GM21619 (cell line): ENCODE data around the gene RPS19BP1.

Source experiments
- ATAC-seq: cut with Tn5 transposase; IDR thresholded peaks from one replicate; pipeline ENCODE4 v1.9.1; 2021; ENCODE audit not compliant: unreplicated experiment

RPS19BP1 gene

GRCh38 chr22:39559456-39560105 is 27.0 kb upstream of the RPS19BP1 start:
- ATAC-seq: no peak

GRCh38 chr22:39558950-39559349 is 26.4 kb upstream of the RPS19BP1 start:
- ATAC-seq: no peak

GRCh38 chr22:39558254-39558727 is 25.7 kb upstream of the RPS19BP1 start:
- no peak for ATAC-seq

- ATAC-seq: no peak
Measured at GRCh38 chr22:39556970-39557841, 24.7 kb upstream of the RPS19BP1 start.

- no peak for ATAC-seq
Measured at GRCh38 chr22:39554151-39554550, 21.6 kb upstream of the RPS19BP1 start.

GRCh38 chr22:39553429-39553828 is 20.9 kb upstream of the RPS19BP1 start:
- no peak for ATAC-seq

GRCh38 chr22:39547587-39547947 is 15.0 kb upstream of the RPS19BP1 start:
- ATAC-seq: no peak

GRCh38 chr22:39546889-39547586 is 14.5 kb upstream of the RPS19BP1 start:
- ATAC-seq: no peak

GRCh38 chr22:39545386-39546365 is 13.1 kb upstream of the RPS19BP1 start:
- no peak for ATAC-seq

- no peak for ATAC-seq
Measured at GRCh38 chr22:39543095-39543494, 10.5 kb upstream of the RPS19BP1 start.

GRCh38 chr22:39537975-39538374 is 5.4 kb upstream of the RPS19BP1 start:
- no peak for ATAC-seq

- no peak for ATAC-seq
Measured at GRCh38 chr22:39536711-39537110, 4.2 kb upstream of the RPS19BP1 start.

- no peak for ATAC-seq
Measured at GRCh38 chr22:39535831-39536449, 3.4 kb upstream of the RPS19BP1 start.

- ATAC-seq: no peak
Measured at GRCh38 chr22:39535357-39535725, 2.8 kb upstream of the RPS19BP1 start.

- ATAC-seq: no peak
Measured at GRCh38 chr22:39534591-39535356, 2.2 kb upstream of the RPS19BP1 start.

GRCh38 chr22:39534092-39534506 is 1.6 kb upstream of the RPS19BP1 start:
- no peak for ATAC-seq

GRCh38 chr22:39530692-39531331 is 1.7 kb downstream of the RPS19BP1 start:
- ATAC-seq: no peak

GRCh38 chr22:39530116-39530515 is 2.4 kb downstream of the RPS19BP1 start:
- no peak for ATAC-seq

GRCh38 chr22:39529487-39529851 is 3.1 kb downstream of the RPS19BP1 start:
- no peak for ATAC-seq
